ENCODE results near the gene C2orf78. TPM values are rescaled to one million over a fixed set of nuclear protein-coding genes. Genes with fewer than 3 reads are reported as not detected.

Gene C2orf78
- total and polyA plus RNA-seq, 10 of the 15 experiments (the other 5 are each of a cell fraction or from before 2014, with no cell fraction given) = 0.08 to 0.82 (median 0.40) TPM

DNA sequence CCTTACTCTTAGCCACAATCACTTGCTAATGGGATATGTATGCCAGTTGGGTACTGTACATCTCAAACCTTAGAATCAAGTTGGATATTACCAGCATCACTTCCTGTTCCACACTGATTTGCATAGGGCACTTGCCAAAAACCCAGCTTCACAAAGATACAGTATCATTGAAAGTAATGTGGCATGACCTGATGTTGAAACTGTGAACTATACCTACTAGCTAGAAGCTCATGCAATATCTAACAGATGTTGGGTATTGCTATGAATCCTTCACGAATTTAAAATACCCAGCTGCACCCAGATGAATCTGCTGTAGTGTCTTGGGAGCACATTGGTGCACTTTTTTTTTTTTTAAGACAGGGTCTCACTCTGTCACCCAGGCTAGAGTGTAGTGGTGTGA, 38.3 kb downstream of the C2orf78 start:
- intact Hi-C loops (cut with micrococcal nuclease; ENCODE audit: unreplicated experiment) = loop anchor here (10.0 kb wide), 5 partner anchors 137 to 513 kb away; partner anchors contain the start of gene TET3
- Histone ChIP-seq H3K4me2 (ENCODE audit: control insufficient read depth, insufficient read depth) (peak overlapping the region; percentile 62), H4K20me1 (ENCODE audit: control insufficient read depth, insufficient read depth) (no peaks in the 10 kb centered on the region), H3K36me3 (ENCODE audit: control insufficient read depth in 2 of 2, insufficient read depth in 2 of 2, low read length in 1 of 2) (no peaks in the 10 kb centered on the region), H3K4me3 (no peak overlapping the region), H3K9me3 (replicated peaks; ENCODE audit: control insufficient read depth, insufficient read depth, low read length) (no peaks in the 10 kb centered on the region), H3K79me2 (ENCODE audit: control insufficient read depth, insufficient read depth, low read length) (no peaks in the 10 kb centered on the region), H2AFZ (ENCODE audit: control insufficient read depth, low read depth, low read length) (no peak overlapping the region; the same call in 1 of the 2 replicates), H3K27me3 (replicated peaks in 1 of 2; ENCODE audit: control insufficient read depth in 2 of 2, insufficient read depth in 2 of 2, low read length in 1 of 2) (no peaks in the 10 kb centered on the region), H3K4me1 (ENCODE audit: control insufficient read depth, insufficient read depth, low read length) (peaks cover 20% of the 10 kb centered on the region), H3K9ac (ENCODE audit: control insufficient read depth, insufficient read depth, low read length) (no peak overlapping the region), H3K27ac (ENCODE audit: control insufficient read depth, insufficient read depth) (peak overlapping the region; percentile 76)
- 7% methylated on average over 1 of the region's 1 CpG for WGBS (ENCODE audit: insufficient coverage, insufficient replicate concordance, low lambda C conversion rate, missing lambda C conversion rate)
- RAD21 ChIA-PET (ENCODE audit: unreplicated experiment) = interaction anchor here (0.7 to 8.4 kb wide), 12 partner anchors 10 to 513 kb away, joined by 3 to 96 read pairs (median 6); partner anchors contain the start of genes BOLA3, MOB1A and TPRKB
- peak; percentile 75 for DNase-seq (ENCODE audit: low read depth, low spot score)
- CTCF ChIA-PET = interaction anchor here (0.6 to 8.9 kb wide), 27 partner anchors 11 to 766 kb away, joined by 3 to 191 read pairs (median 4); partner anchors contain the start of genes BOLA3 and DUSP11
- BruUV-seq (replicated peaks) = no TSS peak
- POLR2A ChIA-PET = interaction anchor here (0.6 to 1.9 kb wide), 5 partner anchors 149 to 326 kb away, joined by 3 to 6 read pairs (median 4); partner anchors contain the start of gene BOLA3
- FAIRE-seq = peak; percentile 64
- peak; percentile 82 for ATAC-seq
- SMC1A ChIA-PET (ENCODE audit: uncharacterized antibody, unreplicated experiment) = interaction anchor here (0.6 to 7.3 kb wide), 27 partner anchors 11 to 515 kb away, joined by 3 to 53 read pairs (median 4); partner anchors contain the start of genes BOLA3 and TPRKB
- TF ChIP-seq ZBTB11 (CRISPR knock-in tag; IDR thresholded peaks at IDR 0.05) = no peak
- peak; percentile 89; the same call in 2 of the 3 replicates for TF ChIP-seq POU2F2 (IDR thresholded peaks at IDR 0.05; ENCODE audit: borderline replicate concordance, low read depth, low read length)
- no peak for TF ChIP-seq PBX3 (IDR thresholded peaks at IDR 0.05; ENCODE audit: insufficient replicate concordance, low read depth, low read length)
- peak in 1 of 2 experiments; percentile 23; a peak in 1 of 4 replicates for TF ChIP-seq BHLHE40 (IDR thresholded peaks at IDR 0.05; ENCODE audit: borderline replicate concordance in 1 of 2, low read depth in 2 of 2, low read length in 1 of 2)
- no peak for TF ChIP-seq BMI1 (IDR thresholded peaks at IDR 0.05; ENCODE audit: borderline replicate concordance)
- peak; percentile 49; the same call in 1 of the 2 replicates for TF ChIP-seq NR2F1 (conservative IDR thresholded peaks at IDR 0.05)
- TF ChIP-seq SPI1 (IDR thresholded peaks at IDR 0.05; ENCODE audit: borderline replicate concordance, insufficient read depth, low read depth, low read length) = peak; percentile 38; the same call in 1 of the 2 replicates
- in situ Hi-C loops (cut with MboI) = loop anchor here (10.0 kb wide), 1 partner anchor 573 kb away; no protein-coding TSS in a partner anchor
